Measurements from ENCODE around the gene CELSR1. TPM values are rescaled to one million over a fixed set of nuclear protein-coding genes. Genes with fewer than 3 reads are reported as not detected.

CELSR1 gene
- total RNA-seq, 1 experiment from 2014 or later: 22.6 TPM

DNA sequence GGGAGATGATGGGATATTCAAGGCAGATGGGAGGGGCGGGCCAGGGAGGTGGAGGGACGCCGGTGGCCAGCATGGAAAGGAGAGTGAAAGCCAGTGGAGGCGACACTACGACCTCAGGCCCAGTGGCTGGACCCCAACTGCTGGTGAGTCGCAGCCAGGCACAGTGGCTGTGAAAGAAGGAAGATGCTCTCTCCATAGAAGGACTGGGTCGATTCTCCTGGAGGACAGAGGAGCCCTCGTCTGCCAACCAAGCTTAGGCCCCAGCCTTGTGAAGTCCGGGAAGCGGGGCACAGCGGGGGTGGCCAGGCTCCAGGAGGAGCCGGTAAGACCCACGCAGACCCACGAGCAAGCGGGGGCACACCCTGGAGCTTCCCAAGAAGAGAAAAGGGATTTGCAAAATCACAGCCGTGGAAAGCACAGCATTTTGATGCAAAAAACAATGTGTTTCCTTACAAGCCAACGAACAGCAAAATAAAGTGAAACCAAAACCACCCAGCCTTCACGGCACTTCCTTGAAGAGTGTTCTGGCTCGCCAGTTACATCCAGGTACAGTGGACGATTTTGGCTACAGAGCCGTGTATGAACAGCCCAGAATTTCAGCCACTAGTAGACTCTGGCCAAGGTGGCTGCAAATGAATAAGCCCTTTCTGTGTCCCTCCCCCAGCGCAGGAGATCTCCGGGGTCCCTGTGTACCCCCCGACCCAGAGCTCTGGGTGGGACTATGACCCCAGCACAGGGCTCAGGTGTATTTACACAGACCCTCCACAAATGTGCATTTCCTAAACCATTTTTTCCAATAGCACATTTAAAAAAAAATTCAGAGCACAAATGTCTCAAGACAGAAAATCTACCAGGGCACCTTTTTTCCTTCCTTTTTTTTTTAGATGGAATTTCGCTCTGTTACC, 105.0 kb downstream of the CELSR1 start:
- no peaks in the 10 kb centered on the region for H4K20me1 ChIP-seq (ENCODE audit: control insufficient read depth, insufficient read depth, insufficient read length)
- no peak overlapping the region for H2AK5ac ChIP-seq (ENCODE audit: insufficient read length, low read length)
- H4K5ac ChIP-seq (ENCODE audit: insufficient read length, low read depth, low read length): no peak overlapping the region
- H3K4ac ChIP-seq (ENCODE audit: low read depth, low read length): no peak overlapping the region
- no peaks in the 10 kb centered on the region for H3K79me2 ChIP-seq (ENCODE audit: insufficient read depth, low read length)
- H3T11ph ChIP-seq (ENCODE audit: low read length): no peak overlapping the region
- peak overlapping the region in 2 of 3 experiments; percentile 64 to 88; a peak in 4 of 7 replicates for H3K27ac Mint-ChIP-seq
- H3K18ac ChIP-seq (ENCODE audit: insufficient read length, low read depth, low read length): no peak overlapping the region
- H3K9me3 Mint-ChIP-seq: no peaks in the 10 kb centered on the region; a peak in 1 of 5 replicates
- no peak overlapping the region for H4K91ac ChIP-seq (ENCODE audit: insufficient read length, low read depth, low read length)
- no CpG with 5 or more reads among the region's 25 CpGs for WGBS (ENCODE audit: extremely low coverage, insufficient read length, low lambda C conversion rate)
- H3K9me3 ChIP-seq (ENCODE audit: control insufficient read depth, low read depth, low read length): no peaks in the 10 kb centered on the region
- H3K23me2 ChIP-seq (ENCODE audit: insufficient read length, low read depth, low read length, poor library complexity, severe bottlenecking): peaks cover 3% of the 10 kb centered on the region
- H3K4me1 Mint-ChIP-seq: peaks cover 2 to 7% of the 10 kb centered on the region in 2 experiments; a peak in 1 of 4 replicates
- no peaks in the 10 kb centered on the region for H3K4me1 ChIP-seq (ENCODE audit: insufficient read depth, low read length)
- no peak overlapping the region for H3K14ac ChIP-seq (ENCODE audit: insufficient read depth, low read length)
- no peak overlapping the region for H2BK15ac ChIP-seq (ENCODE audit: low read depth, low read length)
- no peak overlapping the region for H3K27ac ChIP-seq (ENCODE audit: insufficient read length, low read depth, low read length)
- no peak overlapping the region for H2BK5ac ChIP-seq (ENCODE audit: insufficient read length, low read length)
- H3K27me3 Mint-ChIP-seq (ENCODE audit: low read depth): no peaks in the 10 kb centered on the region
- TF ChIP-seq CTCF (conservative IDR thresholded peaks at IDR 0.05): no peak
- H2AFZ ChIP-seq (ENCODE audit: low read length): no peak overlapping the region
- no peak overlapping the region for H3K23ac ChIP-seq (ENCODE audit: insufficient read length, low read depth, low read length)
- H3K56ac ChIP-seq (ENCODE audit: insufficient read length, low read depth, low read length): no peak overlapping the region
- peaks cover 4 to 12% (median 7%) of the 10 kb centered on the region in 3 experiments; a peak in 6 of 7 replicates for H3K36me3 Mint-ChIP-seq (ENCODE audit: insufficient read depth in 1 of 3, low read depth in 3 of 3)
- no peaks in the 10 kb centered on the region for H3K79me1 ChIP-seq (ENCODE audit: insufficient read depth, low read depth, low read length, poor library complexity, severe bottlenecking)
- H3K4me2 ChIP-seq (ENCODE audit: insufficient read depth, insufficient read length, low read length): no peak overlapping the region
- no peak overlapping the region for H3K4me3 Mint-ChIP-seq
- no peak overlapping the region for H2BK120ac ChIP-seq (ENCODE audit: low read depth, low read length, poor library complexity, severe bottlenecking)
- no peak overlapping the region for H2BK12ac ChIP-seq (ENCODE audit: insufficient read length, low read depth, low read length)
- H2BK20ac ChIP-seq (ENCODE audit: low read depth, low read length, poor library complexity, severe bottlenecking): no peak overlapping the region
- no peak for DNase-seq
- no peaks in the 10 kb centered on the region for H3K27me3 ChIP-seq (ENCODE audit: insufficient read depth, low read length)
- no peak overlapping the region for H3K9ac ChIP-seq (ENCODE audit: extremely low read depth, insufficient read length, low read length)
- H4K8ac ChIP-seq (replicated peaks; ENCODE audit: insufficient read length, low read depth, low read length): no peak overlapping the region

Data from H9 (cell line).